Myocyte (in vitro differentiated cells): ENCODE results near the gene MYO18B. TPM values are rescaled to one million over a fixed set of nuclear protein-coding genes. Genes with fewer than 3 reads are reported as not detected.

ENCODE experiments used
- DNase-seq: peaks from one replicate; pipeline ENCODE4 v3.0.0-alpha.2; 2012; ENCODE audit warnings: low read depth
- total RNA-seq: library from RNA; depleted of rRNA; stranded (reverse); fragments of >200 nt; gene quantifications from 2 replicates; pipeline ENCODE4 v1.2.3, GENCODE V29; 2014

Gene MYO18B
- total RNA-seq, 1 donor from 2014 or later: 165 TPM

DNA sequence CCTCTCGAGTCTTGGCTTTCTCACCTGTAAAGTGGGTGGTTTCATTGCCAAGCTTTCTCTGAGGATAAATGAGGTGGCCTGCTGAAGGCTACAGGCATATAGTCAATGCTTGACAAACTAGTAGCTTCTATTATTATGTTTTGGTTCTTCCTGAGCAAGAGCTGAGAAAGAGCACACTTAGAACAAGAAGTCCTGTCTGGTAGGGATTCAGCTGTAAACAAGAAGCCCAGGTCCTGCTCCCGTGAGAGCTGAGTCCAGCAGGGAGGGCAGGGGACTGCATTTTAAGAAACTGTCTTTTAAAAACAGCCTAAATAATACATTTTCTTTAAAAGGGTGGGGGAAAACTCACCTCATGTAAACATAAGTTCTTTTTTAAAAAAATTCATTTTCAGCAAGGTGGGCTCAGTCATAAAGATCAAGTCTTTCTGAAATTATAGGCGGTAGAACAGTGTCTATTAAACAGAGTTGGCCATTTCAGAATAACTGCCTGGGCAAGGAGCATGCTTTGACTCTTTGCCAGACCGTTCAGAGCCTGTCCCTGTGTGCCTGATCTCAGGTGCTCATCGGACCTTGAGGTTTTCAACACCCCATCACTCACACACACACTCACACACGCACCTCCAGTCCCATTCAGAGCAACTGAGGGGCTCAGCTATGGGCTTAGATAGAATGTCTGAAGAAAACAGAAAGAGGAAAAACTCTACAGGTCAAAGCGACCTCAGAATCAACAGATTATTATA, 29.2 kb upstream of the MYO18B start:
- DNase-seq: no peak

DNA sequence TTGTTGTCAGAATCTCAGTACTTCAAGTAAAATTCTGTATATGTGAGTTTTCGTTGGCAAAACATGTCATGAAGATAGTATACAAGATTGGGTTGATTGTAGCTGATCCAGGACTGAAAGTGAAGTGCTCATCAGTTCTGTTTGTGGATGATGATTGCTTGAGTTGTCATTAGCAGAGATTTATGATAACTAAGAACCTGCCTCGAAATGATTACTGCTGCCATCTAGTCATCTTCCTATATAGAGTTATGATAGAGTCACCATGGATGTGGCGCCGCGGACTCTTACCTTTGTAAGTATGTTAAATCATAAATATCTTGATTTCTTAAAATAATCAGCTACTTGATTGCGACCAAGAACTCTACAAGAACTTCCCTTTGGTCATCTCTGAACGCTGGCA, 27.9 kb upstream of the MYO18B start:
- DNase-seq: no peak

DNA sequence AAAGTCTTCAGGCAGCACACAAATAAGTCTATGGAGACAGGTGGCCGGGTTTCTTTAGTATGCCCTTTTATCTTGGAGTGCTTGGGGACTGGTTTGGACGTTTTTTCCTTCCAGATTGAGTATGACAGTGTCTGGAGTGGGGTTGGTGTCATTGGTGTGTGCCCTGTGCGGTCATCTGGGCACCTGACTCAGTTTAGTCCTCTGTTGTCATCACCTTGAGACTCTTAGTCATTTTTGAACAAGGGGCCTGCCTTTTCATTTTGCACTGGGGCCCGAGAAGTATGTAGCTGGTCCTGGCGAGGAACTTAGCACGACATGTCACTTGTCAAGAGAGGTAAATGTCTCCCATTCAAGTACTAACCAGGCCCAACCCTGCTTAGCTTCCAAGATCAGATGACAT, 27.2 kb upstream of the MYO18B start:
- no peak for DNase-seq

DNA sequence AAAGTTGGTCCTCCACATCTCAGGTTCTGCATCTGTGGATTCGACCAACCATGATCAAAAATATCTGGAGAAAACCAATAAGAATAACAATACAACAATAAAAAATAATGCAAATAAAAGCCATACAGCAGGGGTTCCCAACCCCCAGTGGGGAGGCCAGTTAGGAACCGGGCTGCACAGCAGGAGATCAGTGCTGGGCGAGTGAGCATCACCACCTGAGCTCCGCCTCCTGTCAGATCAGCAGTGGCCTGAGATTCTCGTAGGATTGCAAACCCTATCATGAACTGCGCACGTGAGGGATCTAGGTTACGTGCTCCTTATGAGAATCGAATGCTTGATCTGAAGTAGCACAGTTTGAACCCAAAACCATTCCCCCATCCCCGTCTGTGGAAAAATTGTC, 25.4 kb upstream of the MYO18B start:
- DNase-seq: no peak

DNA sequence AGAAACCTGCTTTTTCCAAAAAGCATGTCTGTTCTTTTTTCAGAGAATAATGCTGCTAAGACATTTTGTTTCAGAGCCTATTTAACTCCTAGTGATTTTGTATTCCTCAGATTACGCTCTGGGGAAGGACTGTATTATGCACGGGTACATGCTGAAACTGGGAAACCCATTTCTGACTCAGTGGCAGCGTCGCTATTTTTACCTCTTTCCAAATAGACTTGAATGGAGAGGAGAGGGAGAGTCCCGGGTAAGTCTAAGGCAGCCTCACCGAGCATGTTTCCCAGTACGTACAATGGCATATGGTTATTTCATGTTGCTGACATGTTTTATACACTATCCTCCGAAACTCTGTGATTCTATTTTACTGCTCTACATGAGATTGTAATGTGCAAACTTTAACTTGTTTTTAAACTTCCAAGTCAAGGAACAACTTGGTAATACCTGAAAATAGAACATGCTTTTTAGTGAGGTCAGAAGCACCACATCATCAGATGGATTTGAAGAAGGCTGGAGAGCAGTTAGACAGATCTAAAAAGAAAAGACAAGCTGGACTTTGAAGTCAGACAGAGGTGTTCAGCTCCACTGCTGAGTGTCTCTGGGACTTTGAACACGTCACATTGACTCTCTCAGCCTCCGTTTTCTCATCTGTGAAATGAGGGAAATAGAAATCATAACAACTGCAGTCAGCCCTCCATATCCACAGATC, 23.7 kb upstream of the MYO18B start:
- DNase-seq: no peak

DNA sequence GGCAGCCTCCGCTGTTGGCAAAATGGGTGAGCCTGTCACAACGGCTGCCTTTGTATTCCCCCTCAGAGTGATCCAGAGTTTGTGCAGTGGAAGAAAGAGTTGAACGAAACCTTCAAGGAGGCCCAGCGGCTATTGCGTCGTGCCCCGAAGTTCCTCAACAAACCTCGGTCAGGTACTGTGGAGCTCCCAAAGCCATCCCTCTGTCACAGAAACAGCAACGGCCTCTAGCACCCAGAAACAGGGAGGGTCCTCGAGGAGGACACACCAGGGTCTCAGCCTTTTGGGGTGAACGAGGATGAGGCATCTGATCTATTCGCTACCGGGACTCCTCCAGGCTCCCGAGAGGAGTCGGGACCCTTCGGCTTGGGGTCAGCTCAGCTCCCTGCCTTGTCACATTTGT, 19.8 kb upstream of the MYO18B start:
- no peak for DNase-seq

DNA sequence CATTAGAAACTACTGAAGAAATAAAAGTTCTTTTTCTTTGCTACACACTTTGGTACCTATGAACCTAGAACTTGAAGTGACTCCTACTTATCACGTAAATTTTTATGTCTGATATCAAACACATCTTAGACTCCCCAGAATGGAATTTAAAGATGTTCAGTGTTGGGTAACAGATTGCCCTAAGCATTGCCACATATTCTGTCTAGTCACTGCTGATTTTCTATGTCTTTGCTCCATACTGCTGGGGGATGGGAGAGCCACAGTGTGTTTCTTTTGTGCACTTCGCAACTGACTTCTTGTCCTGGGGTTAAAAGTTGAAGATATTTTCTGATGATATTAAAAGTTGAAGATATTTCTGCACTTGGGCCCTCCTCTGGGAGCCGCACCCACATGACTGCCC, 19.4 kb upstream of the MYO18B start:
- no peak for DNase-seq

DNA sequence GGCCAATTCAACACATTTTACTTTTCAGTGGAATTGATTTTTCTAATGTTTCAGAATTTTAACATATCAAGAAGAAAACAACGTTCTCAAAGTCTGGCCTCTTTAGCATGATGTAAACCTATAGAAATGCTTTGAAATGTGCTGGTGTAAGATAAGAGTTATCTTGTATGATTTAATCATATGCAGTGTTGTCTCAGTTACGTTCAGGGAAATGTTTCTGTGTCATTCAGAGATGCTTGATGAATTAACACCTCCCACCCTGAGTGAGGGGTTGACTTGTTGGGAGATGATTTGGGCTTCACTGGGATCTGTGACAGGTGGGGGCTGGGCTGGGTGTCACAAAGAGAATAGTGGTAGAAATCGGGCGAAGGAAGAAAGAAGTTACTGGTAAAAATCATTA, 15.7 kb upstream of the MYO18B start:
- no peak for DNase-seq

DNA sequence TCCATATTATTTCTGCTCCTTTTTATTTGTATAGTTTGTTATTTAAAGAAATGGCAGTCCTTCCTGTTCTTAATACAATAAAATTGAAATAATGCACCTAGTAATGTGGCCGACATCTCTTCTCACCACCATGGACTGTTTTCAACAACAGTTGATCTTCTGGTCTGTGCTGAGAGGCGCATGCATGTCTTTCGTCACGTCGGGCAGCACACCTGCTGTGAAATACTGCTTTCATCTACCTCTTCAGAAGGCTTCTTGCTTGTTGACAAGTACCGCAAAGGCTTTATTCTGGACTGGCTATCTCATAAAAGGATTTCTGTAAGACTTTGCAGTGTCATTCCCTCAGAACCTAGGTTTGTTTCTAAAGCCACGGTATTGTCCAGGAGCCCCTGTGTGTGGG, 13.9 kb upstream of the MYO18B start:
- no peak for DNase-seq

DNA sequence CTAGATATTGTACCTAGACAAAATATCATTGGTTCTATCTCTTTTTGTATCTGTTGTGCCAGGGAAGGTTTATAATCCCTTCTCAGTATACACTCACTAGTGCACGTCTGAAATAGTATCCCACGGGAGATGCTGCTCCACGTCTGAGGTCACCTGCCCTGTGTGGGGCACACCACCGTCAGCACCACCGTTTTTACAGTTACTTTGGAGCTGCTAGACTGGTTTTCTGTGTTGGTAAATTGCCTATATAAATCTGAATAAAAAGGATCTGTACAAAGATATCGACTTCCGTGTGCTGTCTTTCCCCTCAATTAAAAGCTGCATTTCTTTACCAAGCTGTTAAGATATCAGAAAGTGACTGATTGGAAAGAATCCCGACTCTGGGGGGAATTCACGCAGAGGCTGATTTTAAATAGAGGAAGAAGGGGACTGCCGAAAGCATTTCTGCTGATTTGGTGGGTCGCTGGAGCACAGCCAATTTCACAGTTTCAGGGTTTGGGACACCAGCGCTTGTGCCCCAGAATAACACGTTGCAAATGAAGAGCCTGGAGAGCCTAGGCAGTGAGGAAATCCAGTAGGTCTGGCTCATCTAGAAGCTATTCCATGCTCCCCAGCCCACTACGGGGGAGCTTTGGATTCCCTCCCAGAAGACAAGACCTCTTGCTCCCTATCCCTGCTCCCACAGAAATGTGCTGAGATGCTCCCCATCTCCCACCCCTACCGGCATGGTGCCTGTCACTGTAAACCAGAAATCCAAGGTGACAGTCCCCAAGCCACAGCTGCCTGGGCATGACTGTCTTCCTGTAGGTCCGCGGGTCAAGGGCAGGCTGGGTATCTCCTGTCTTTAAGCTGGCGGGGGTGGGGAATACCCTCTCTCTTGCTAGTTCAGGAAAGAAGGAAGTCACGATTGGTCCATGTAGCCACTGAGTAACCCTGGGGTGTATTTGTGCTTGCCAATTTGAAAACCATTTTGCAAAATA, 12.7 kb upstream of the MYO18B start:
- no peak for DNase-seq

DNA sequence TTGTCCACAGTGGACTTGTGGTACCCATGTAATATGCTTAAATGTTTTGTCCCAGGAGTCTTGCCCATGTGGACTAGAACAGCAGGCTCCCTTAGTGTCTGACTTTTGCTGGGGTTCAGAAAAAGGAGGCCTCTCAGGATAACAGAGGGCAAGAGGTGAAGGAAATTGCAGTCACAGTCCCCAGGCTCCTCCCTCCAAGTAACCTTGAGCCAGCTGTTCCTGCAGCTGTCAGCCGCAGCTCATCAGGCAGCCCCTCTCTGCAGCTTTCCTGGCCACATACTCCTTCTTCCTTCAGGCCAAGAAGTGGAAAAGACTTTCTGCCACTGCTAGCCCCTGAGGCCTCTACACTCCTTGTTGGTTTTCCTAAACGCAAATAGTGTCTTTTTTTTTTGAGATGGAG, 6.3 kb upstream of the MYO18B start:
- DNase-seq: no peak

DNA sequence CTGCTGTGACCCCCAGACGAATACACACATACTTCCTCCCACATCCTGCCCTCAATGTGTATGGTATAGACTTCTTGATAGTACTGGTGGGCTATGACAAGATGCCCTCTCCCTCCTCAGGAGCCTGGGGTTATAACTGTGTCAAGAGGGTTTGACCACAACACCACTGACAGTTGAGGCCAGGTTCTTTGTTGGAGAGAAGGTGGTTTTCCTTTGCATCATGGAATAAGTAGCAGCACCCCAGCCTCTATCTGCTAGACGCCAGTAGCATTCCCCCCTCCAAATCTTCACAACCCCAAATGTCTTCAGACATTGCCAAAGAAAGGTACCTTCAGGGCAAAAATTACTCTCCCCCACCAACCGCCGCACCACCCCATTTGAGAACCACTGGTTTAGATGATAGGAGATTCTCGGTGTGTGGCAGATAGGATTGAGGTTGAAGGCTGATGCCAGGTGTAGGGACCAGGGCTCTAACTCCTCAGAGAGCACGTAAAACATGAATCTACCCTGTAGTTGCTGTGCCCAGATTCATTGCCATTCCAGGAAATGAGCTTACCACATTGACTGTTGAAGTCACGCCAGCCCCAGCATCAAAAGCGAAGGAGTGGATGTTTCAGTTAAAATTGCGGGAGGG, 5.5 kb upstream of the MYO18B start:
- no peak for DNase-seq

DNA sequence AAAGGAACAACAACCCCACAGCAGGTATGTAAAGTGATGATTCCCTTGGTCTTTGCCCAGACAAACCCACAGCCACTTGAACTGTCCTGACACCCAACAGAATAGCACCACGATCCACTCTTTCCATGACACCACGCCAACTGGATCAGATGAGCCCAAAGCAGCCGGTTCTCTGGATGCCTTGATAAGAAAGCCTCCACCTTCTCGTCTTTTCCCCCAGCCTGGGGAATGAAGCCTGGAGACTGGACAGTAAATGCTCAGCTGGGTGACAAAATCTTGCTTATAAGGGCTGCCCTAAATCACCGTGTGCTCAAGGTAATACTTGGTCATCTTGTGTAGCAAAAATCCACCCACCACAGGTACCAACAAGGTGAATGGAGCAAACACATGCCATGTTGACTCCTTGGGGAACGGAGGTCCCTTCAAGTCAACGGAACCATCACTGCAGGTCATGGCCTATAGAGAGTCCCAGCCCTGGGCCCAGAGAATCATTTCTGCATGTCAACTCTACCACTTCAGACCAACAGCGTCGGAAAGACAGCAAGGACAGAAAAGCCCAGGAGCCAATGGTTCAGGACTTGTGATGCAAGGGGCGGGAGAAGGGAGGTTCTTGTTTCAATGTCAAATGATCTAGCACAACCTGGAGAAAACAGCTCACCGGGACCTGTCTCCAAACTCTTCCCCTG, 2.2 kb upstream of the MYO18B start:
- DNase-seq: no peak

DNA sequence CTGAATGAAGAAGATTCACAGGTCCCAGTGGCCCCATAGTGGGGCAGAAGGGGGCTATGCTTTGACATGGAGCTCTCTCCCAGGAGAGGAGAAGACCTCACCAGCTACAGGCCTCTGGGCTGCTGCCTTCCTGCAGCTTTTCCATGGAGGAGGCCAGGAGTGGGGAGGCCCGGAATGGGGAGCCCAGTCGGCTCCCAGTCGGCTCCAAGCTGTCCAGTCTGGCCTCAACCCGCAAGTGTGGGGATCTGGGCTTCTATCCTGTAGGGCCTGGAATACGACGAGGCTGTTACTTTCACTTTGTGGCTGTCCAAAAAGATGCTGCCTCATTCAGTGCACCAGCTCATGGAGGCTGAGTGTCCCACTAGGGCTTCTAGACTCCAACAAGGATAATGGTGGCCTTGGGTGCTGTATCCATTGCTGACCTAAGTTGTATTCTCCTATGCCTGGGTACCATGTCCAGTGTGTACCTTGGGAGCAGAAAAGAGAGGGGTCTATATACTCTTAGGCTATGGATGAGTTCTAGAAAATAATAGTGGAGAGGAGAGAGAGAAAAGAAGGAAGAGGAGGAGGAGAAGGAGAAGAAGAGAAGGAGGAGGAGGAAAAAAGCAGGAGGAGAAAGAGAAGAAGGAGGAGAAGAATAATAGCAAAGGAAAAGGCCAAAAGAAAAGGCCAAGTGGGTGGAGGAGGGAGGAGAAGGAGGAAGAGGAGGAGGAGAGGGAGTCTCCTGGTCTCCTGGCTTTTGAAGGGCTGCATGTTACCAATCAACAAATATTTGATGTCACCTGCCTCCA, 1.1 kb downstream of the MYO18B start:
- DNase-seq: peak; percentile 56

DNA sequence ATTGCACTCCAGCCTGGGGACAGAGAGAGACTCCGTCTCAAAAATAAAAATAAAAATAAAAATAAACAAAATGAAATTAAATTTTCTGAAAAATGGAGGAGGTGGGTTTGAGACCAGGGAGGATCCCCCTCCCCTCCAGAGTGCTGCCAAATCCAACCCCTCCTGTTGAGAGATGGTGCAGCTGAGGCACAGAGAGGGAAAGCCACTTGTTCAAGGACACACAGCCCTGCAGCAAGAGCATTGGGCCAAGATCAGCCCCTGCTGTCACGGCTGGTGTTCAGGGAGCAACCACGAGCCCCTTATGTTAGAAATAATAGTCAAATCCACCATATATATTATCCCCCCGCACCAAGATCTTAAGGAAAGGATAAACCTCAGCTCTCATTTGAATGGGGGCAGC, 2.7 kb downstream of the MYO18B start:
- DNase-seq: no peak

DNA sequence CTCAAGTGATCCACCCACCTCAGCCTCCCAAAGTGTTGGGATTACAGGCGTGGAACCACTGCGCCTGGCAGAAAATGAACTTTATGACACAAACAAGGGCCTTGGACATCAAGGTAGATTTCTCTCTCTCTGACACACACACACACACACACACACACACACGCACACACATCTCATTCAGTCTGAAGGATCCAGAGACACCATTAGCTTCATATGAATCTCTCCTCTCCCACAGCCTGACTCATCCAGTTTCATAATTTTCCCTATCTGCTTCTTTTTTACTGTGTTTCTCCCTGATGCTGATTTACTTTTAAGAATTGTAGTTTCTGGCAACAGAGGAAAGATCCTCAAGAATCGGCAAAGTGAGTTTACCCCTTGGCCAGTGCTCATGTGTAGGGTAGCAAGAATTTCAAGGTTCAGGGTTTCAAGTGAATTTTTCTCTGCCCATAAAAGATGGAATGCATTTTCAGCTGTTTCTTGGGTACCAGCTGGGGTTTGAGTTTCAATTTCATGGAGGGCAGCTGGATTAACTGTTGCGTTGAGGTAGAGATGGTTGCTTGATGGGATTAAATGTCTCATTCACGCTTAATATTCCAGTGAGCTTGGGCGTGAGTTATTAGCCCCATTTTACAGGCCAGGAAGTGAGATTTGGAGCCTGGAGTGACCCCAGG, 3.5 kb downstream of the MYO18B start:
- DNase-seq: peak; percentile 87

DNA sequence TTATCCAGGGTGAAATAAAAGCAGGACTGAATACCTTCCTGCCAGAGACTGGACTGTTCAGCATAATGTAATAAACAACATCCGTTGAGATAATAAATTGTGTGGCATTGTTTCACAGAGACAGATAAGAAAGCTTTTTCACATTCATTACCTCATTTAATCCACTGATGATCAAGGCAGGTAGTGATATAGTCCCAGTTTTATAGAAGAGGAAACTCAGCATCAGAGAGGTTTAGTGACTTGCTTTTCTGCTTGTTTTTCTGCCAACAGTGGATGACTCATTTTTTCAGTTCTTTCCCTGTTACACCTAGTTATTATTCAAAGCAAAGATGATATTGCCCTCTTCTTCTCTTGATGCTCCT, 4.0 kb downstream of the MYO18B start:
- DNase-seq: no peak

DNA sequence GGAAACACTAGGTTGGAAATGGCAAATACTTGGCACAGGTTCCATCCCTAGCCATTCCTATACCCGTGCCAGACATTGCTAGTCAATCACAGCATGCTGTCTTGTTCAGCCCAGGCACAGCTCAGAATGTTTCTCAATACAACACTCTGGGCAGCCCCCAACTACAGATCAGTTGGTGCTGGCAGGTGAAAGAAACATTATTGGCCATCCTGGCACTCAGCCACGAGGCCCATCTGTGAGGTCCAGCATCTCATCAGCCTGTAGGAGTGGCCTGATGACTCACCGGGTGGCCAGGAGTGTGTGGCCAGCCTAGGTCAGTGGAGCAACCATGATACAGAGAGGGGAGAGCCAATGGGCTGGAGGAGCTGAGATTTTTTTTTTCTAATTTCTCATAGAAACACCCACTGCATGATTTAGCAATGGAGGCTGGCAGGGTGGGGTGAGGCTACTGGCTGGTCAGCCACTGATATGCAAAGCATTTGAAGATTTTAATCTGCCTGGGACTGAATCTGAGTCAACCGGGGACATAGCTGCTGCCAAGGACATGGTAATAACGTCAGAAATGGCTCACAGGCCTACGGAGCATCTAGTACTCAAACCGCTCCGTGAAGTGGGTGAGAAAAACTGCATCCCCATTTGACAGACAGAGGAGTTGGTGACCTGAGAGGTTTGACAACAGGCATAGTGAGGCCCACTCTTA, 5.4 kb downstream of the MYO18B start:
- DNase-seq: peak; percentile 100

DNA sequence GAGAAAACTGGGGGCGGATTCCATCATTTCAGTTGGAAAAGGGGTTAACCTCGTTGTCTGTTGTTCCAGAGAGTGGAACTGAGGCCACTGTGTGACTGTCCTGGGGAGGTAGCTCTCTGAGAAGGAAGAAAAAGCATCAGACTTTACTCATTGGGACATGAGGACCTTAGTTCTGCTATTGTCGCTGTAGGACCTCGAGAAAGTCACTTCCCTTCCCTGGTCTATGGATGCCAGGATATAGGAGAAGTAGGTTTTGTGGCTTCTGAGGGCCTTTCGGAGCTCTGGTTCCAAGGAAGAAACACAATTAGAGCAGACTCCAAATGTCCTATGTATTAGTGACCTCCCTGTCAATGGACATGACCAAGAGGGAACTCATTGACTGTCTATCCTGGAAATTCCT, 6.2 kb downstream of the MYO18B start:
- DNase-seq: no peak
